ENCODE results near the gene MAD1L1. TPM values are rescaled to one million over a fixed set of nuclear protein-coding genes. Genes with fewer than 3 reads are reported as not detected.

The MAD1L1 gene
- total and polyA plus RNA-seq, 2 of the 13 experiments (the other 11 are each of a cell fraction or from before 2014, with no cell fraction given), result 17.4 to 64.7 TPM

- no peak for TF ChIP-seq ZNF280B (CRISPR knock-in tag; IDR thresholded peaks at IDR 0.05; ENCODE audit: borderline replicate concordance)
- TF ChIP-seq MTA3 (CRISPR knock-in tag; IDR thresholded peaks at IDR 0.05), result no peak
- TF ChIP-seq TSC22D2 (CRISPR knock-in tag; IDR thresholded peaks at IDR 0.05; ENCODE audit: borderline replicate concordance), result no peak
- TF ChIP-seq KDM5B (CRISPR knock-in tag; IDR thresholded peaks at IDR 0.05; ENCODE audit: borderline replicate concordance), result peak; percentile 51; the same call in 1 of the 2 replicates
- TF ChIP-seq PREB (CRISPR knock-in tag; IDR thresholded peaks at IDR 0.05), result no peak
- TF ChIP-seq REL (CRISPR knock-in tag; conservative IDR thresholded peaks at IDR 0.05), result no peak
- TF ChIP-seq AFF4 (CRISPR knock-in tag; IDR thresholded peaks at IDR 0.05), result no peak
- no peak for TF ChIP-seq HES4 (CRISPR knock-in tag; IDR thresholded peaks at IDR 0.05; ENCODE audit: borderline replicate concordance)
- TF ChIP-seq ZNF282 (IDR thresholded peaks at IDR 0.05; ENCODE audit: partially characterized antibody), result no peak
- peak; percentile 69; the same call in 1 of the 2 replicates for TF ChIP-seq AHR (CRISPR knock-in tag; IDR thresholded peaks at IDR 0.05)
- TF ChIP-seq TFDP1 (CRISPR knock-in tag; IDR thresholded peaks at IDR 0.05; ENCODE audit: borderline replicate concordance), result peak; percentile 71; the same call in 1 of the 2 replicates
- TF ChIP-seq FOXO1 (CRISPR knock-in tag; IDR thresholded peaks at IDR 0.05), result peak; percentile 39; the same call in 1 of the 2 replicates
- TF ChIP-seq ZNF616 (CRISPR knock-in tag; IDR thresholded peaks at IDR 0.05; ENCODE audit: low read depth), result no peak
- no peak for TF ChIP-seq DZIP1 (CRISPR knock-in tag; IDR thresholded peaks at IDR 0.05)
- TF ChIP-seq HOXA7 (CRISPR knock-in tag; IDR thresholded peaks at IDR 0.05), result no peak
These were observed at the start of gene MAD1L1 (continued) for GRCh38 chr7:2232766-2233520.

All from HepG2 (cell line).